GM12801 (cell line): ENCODE results near the gene PIK3R1.

Experiments
- TF ChIP-seq, protein P1 (sequence below): IDR thresholded peaks from one replicate; pipeline ENCODE4 v1.5.1; 2011; ENCODE audit warnings: control low read depth; ENCODE audit not compliant: insufficient read length; ENCODE audit errors: extremely low read depth

The PIK3R1 gene

GRCh38 chr5:68222824-68223354 lies 7.3 kb downstream of the PIK3R1 start:
- TF ChIP-seq, protein P1, sequence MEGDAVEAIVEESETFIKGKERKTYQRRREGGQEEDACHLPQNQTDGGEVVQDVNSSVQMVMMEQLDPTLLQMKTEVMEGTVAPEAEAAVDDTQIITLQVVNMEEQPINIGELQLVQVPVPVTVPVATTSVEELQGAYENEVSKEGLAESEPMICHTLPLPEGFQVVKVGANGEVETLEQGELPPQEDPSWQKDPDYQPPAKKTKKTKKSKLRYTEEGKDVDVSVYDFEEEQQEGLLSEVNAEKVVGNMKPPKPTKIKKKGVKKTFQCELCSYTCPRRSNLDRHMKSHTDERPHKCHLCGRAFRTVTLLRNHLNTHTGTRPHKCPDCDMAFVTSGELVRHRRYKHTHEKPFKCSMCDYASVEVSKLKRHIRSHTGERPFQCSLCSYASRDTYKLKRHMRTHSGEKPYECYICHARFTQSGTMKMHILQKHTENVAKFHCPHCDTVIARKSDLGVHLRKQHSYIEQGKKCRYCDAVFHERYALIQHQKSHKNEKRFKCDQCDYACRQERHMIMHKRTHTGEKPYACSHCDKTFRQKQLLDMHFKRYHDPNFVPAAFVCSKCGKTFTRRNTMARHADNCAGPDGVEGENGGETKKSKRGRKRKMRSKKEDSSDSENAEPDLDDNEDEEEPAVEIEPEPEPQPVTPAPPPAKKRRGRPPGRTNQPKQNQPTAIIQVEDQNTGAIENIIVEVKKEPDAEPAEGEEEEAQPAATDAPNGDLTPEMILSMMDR = no peak

DNA sequence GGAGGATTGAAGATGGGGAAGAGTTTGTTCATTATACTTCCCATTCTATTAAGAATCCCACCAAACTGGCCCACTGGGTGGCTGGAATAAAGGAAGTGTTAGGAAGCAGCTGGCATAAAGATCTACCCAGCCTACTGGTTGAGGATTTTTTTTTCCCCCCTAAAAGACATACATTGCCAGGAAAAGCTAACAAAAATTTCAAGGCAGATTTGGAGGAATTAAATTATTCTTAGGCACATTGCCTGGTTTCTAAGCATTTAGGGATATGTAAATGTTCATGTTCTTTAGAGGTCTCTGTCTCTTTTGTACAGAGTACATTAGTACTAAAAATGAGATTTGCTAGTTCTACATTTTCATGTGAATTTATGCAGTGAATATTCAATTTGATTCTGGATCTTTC lies 8.3 kb downstream of the PIK3R1 start:
- TF ChIP-seq, protein P1 = no peak

DNA sequence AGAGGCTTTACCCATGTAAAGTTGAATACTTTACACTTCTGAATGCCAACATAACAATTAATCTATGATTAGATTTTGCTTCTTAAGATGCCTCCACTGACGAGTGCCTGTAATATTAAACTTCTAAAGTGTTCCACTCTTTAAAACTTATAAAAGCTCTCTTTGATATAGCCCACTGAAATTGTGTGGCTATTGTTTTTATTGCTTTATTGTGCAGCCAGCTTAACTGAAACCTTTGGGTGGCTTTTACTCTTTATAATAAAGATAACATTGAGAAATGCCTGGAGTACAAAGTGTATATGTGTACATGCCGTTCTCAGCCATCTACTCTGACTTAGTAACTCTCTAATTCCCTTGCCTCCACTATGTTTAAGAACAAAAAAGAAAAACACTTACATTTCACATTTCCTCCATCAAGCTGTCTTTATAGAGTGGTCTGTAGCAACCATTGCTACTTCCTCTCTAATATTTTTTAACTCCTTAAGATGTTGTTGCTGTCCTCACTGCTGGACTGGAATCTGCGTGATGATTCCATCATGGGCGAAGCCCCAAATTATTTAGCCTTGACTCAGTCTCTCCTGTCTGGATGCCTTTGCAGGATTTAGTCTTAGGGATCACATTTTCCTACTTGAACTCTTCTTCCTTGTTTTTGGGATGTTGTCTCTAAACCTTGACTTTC lies 9.1 kb downstream of the PIK3R1 start:
- TF ChIP-seq, protein P1 = no peak

DNA sequence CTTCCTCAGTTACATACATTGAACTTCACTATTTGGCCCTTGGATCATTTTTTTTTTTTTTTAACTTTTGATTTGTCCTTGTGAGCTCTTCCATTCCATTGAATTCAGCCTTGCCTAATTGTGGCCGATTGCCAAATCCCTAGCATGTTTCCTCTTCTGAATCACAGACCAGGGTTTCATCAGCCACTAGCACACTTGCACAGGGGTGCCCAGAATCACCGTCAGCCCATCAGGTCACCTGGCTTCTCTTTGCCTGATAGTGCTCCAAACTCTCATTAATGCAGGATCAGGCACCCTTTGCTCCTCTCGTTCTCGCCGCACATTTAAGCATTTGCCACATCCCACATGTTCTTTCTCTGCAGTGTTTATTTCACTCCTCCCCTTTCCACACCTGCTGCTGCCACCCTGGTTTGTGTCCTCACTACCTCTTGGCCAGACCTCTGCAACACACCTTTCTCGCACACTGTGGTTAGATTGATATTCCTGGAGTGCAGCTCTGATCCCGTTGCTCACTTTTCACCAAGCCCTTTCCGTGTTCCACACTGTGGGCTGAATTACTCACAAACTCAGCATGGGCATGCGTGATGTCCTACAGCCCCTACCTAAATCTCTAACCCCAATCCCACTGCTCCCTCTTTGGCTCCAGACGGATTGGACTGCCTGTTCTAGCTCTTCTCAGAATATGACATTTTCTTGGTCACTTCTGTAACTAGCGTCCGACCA lies 9.8 kb downstream of the PIK3R1 start:
- TF ChIP-seq, protein P1 = no peak

- TF ChIP-seq, protein P1 = no peak
These were observed 10.5 kb downstream of the PIK3R1 start for GRCh38 chr5:68225911-68226545.

DNA sequence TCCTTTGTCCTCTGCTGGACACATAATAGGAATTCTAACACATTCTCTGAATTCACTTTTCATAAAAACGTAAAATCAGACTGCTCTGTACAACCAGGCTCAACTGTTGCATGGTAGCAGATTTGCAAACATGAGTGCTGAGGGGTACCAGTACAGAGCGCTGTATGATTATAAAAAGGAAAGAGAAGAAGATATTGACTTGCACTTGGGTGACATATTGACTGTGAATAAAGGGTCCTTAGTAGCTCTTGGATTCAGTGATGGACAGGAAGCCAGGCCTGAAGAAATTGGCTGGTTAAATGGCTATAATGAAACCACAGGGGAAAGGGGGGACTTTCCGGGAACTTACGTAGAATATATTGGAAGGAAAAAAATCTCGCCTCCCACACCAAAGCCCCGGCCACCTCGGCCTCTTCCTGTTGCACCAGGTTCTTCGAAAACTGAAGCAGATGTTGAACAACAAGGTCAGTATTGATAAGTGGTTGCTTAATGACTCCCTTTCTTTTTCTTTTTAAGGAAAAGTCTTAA lies 11.1 kb downstream of the PIK3R1 start:
- TF ChIP-seq, protein P1 = no peak

GRCh38 chr5:68227532-68228160 lies 12.1 kb downstream of the PIK3R1 start:
- TF ChIP-seq, protein P1 = no peak
